H9 (cell line): ENCODE data around the gene TBL1X. TPM values are rescaled to one million over a fixed set of nuclear protein-coding genes. Genes with fewer than 3 reads are reported as not detected.

Experiments
- DNase-seq: peaks from one replicate; pipeline ENCODE4 v3.0.0-alpha.2; 2017
- H2AFZ ChIP-seq: one replicate; pipeline ENCODE4 v1.6.1; 2013; ENCODE audit warnings: mild to moderate bottlenecking, low read length, control low read depth, moderate library complexity
- H2AK5ac ChIP-seq: 2 replicates; pipeline ENCODE4 v1.6.1; 2013; ENCODE audit warnings: low read length, control low read depth, mixed read lengths; ENCODE audit not compliant: insufficient read length
- H2BK120ac ChIP-seq: one replicate; pipeline ENCODE4 v1.6.1; 2013; ENCODE audit warnings: low read depth, mild to moderate bottlenecking, low read length, control low read depth, inconsistent platforms; ENCODE audit not compliant: poor library complexity, severe bottlenecking
- H2BK12ac ChIP-seq: 2 replicates; pipeline ENCODE4 v1.6.1; 2013; ENCODE audit warnings: low read length, control low read depth, mixed read lengths, low read depth; ENCODE audit not compliant: insufficient read length
- H2BK15ac ChIP-seq: 2 replicates; pipeline ENCODE4 v1.6.1; 2013; ENCODE audit warnings: low read depth, low read length, control low read depth
- H2BK20ac ChIP-seq: one replicate; pipeline ENCODE4 v1.6.1; 2013; ENCODE audit warnings: low read depth, mild to moderate bottlenecking, low read length, control low read depth, inconsistent platforms; ENCODE audit not compliant: poor library complexity, severe bottlenecking
- H2BK5ac ChIP-seq: 2 replicates; pipeline ENCODE4 v1.6.1; 2013; ENCODE audit warnings: low read length, control low read depth, mixed read lengths; ENCODE audit not compliant: insufficient read length
- H3K14ac ChIP-seq: 2 replicates; pipeline ENCODE4 v1.6.1; 2013; ENCODE audit warnings: low read length, control low read depth; ENCODE audit not compliant: insufficient read depth
- H3K18ac ChIP-seq: 2 replicates; pipeline ENCODE4 v1.6.1; 2013; ENCODE audit warnings: low read depth, mild to moderate bottlenecking, mixed read lengths, low read length, control low read depth; ENCODE audit not compliant: insufficient read length
- H3K23ac ChIP-seq: 2 replicates; pipeline ENCODE4 v1.6.1; 2013; ENCODE audit warnings: low read length, control low read depth, mixed read lengths, low read depth; ENCODE audit not compliant: insufficient read length
- H3K23me2 ChIP-seq: 2 replicates; pipeline ENCODE4 v1.6.1; 2013; ENCODE audit warnings: low read depth, mild to moderate bottlenecking, mixed read lengths, low read length, control low read depth; ENCODE audit not compliant: insufficient read length, poor library complexity, severe bottlenecking
- H3K27ac ChIP-seq: 2 replicates; pipeline ENCODE4 v1.5.1; 2013; ENCODE audit warnings: low read length, control low read depth, mixed read lengths, low read depth; ENCODE audit not compliant: insufficient read length
- H3K27me3 ChIP-seq: 2 replicates; pipeline ENCODE4 v1.6.1; 2013; ENCODE audit warnings: low read length, control low read depth, inconsistent platforms; ENCODE audit not compliant: insufficient read depth
- H3K4ac ChIP-seq: 2 replicates; pipeline ENCODE4 v1.6.1; 2013; ENCODE audit warnings: low read depth, mild to moderate bottlenecking, control low read depth, inconsistent platforms, low read length, moderate library complexity
- H3K4me1 ChIP-seq: 2 replicates; pipeline ENCODE4 v1.6.1; 2013; ENCODE audit warnings: low read length, control low read depth, inconsistent platforms; ENCODE audit not compliant: insufficient read depth
- H3K4me2 ChIP-seq: 2 replicates; pipeline ENCODE4 v1.6.1; 2013; ENCODE audit warnings: low read length, control low read depth, mixed read lengths; ENCODE audit not compliant: insufficient read length, insufficient read depth
- H3K56ac ChIP-seq: 2 replicates; pipeline ENCODE4 v1.6.1; 2013; ENCODE audit warnings: low read depth, mild to moderate bottlenecking, mixed read lengths, low read length, control low read depth; ENCODE audit not compliant: insufficient read length
- H3K79me1 ChIP-seq: 2 replicates; pipeline ENCODE4 v1.6.1; 2013; ENCODE audit warnings: low read depth, mild to moderate bottlenecking, moderate library complexity, low read length, control low read depth, inconsistent platforms; ENCODE audit not compliant: insufficient read depth, poor library complexity, severe bottlenecking
- H3K79me2 ChIP-seq: 2 replicates; pipeline ENCODE4 v1.6.1; 2013; ENCODE audit warnings: low read length, control low read depth, inconsistent platforms; ENCODE audit not compliant: insufficient read depth
- H3K9ac ChIP-seq: 2 replicates; pipeline ENCODE4 v1.6.1; 2013; ENCODE audit warnings: low read length, control low read depth, mixed read lengths; ENCODE audit not compliant: insufficient read length; ENCODE audit errors: extremely low read depth
- H3K9me3 ChIP-seq: one replicate; pipeline ENCODE4 v1.6.1; 2013; ENCODE audit warnings: low read depth, low read length, inconsistent platforms; ENCODE audit not compliant: control insufficient read depth
- H3T11ph ChIP-seq: one replicate; pipeline ENCODE4 v1.6.1; 2013; ENCODE audit warnings: mild to moderate bottlenecking, low read length, control low read depth, inconsistent platforms
- H4K20me1 ChIP-seq: one replicate; pipeline ENCODE4 v1.6.1; 2013; ENCODE audit not compliant: control insufficient read depth, insufficient read length, insufficient read depth
- H4K5ac ChIP-seq: 2 replicates; pipeline ENCODE4 v1.6.1; 2013; ENCODE audit warnings: low read depth, mild to moderate bottlenecking, mixed read lengths, low read length, control low read depth; ENCODE audit not compliant: insufficient read length
- H4K8ac ChIP-seq: replicated peaks from 2 replicates; pipeline ENCODE4 v1.6.1; 2013; ENCODE audit warnings: low read length, control low read depth, mixed read lengths, low read depth; ENCODE audit not compliant: insufficient read length
- H4K91ac ChIP-seq: 2 replicates; pipeline ENCODE4 v1.6.1; 2013; ENCODE audit warnings: low read depth, mild to moderate bottlenecking, moderate library complexity, mixed read lengths, low read length, control low read depth; ENCODE audit not compliant: insufficient read length
- H3K27ac Mint-ChIP-seq, 3 experiments: 2 replicates in 2 of 3; 3 replicates in 1 of 3; pipeline ENCODE4 v1.8.0; 2020 to 2021; ENCODE audit warnings: mixed read lengths in 3 of 3, mild to moderate bottlenecking in 1 of 3, moderate library complexity in 1 of 3
- H3K27me3 Mint-ChIP-seq: 2 replicates; pipeline ENCODE4 v1.8.0; 2021; ENCODE audit warnings: low read depth, mild to moderate bottlenecking, moderate library complexity, mixed read lengths
- H3K36me3 Mint-ChIP-seq, 3 experiments: 2 replicates in 2 of 3; 3 replicates in 1 of 3; pipeline ENCODE4 v1.8.0; 2020 to 2021; ENCODE audit warnings: low read depth in 3 of 3, mixed read lengths in 3 of 3; ENCODE audit not compliant: insufficient read depth in 1 of 3
- H3K4me1 Mint-ChIP-seq, 2 experiments: 2 replicates each; pipeline ENCODE4 v1.8.0; 2020; ENCODE audit warnings: mixed read lengths in 2 of 2
- H3K4me3 Mint-ChIP-seq, 2 experiments: 2 replicates in 1 of 2; 3 replicates in 1 of 2; pipeline ENCODE4 v1.8.0; 2020 to 2021; ENCODE audit warnings: mild to moderate bottlenecking in 2 of 2, mixed read lengths in 2 of 2, moderate library complexity in 1 of 2
- H3K9me3 Mint-ChIP-seq, 2 experiments: 2 replicates in 1 of 2; 3 replicates in 1 of 2; pipeline ENCODE4 v1.8.0; 2020; ENCODE audit warnings: mild to moderate bottlenecking in 2 of 2, mixed read lengths in 2 of 2, moderate library complexity in 1 of 2
- CTCF ChIP-seq: fragments of 200-600 bp; sonication (generic); conservative IDR thresholded peaks from 3 replicates; pipeline ENCODE4 v1.8.0; 2021; ENCODE audit warnings: antibody characterized with exemption, mild to moderate bottlenecking
- WGBS: extraction: QIAGEN DNeasy Blood & Tissue Kit; methylation state at CpG from one replicate; pipeline ENCODE4 v1.1.7; 2013; ENCODE audit warnings: missing lambda C conversion rate, low lambda C conversion rate, mixed read lengths; ENCODE audit not compliant: insufficient read length; ENCODE audit errors: extremely low coverage; 5-methylcytosine and 5-hydroxymethylcytosine counted together
- total RNA-seq: library from RNA; stranded (reverse); gene quantifications from 2 replicates; pipeline ENCODE4 v1.2.1, GENCODE V29; 2021

Gene TBL1X
- total RNA-seq, 1 experiment from 2014 or later = 24.1 TPM

GRCh38 chrX:9775930-9776329, 311.1 kb downstream of the TBL1X start:
- Histone ChIP-seq H3K18ac (no peak overlapping the region), H2BK5ac (no peak overlapping the region), H3K9ac (no peak overlapping the region), H2BK15ac (no peak overlapping the region), H3K14ac (no peak overlapping the region), H4K8ac (no peak overlapping the region), H3K79me2 (peaks cover 2% of the 10 kb centered on the region; the same call in 1 of the 2 replicates), H3K79me1 (no peaks in the 10 kb centered on the region), H3K23ac (no peak overlapping the region), H4K5ac (no peak overlapping the region), H3K4me2 (no peak overlapping the region), H2AK5ac (no peak overlapping the region), H2BK120ac (no peak overlapping the region), H3K4me1 (no peaks in the 10 kb centered on the region; the same call in 1 of the 2 replicates), H3K56ac (no peak overlapping the region), H3T11ph (no peak overlapping the region), H2BK12ac (no peak overlapping the region), H4K20me1 (no peaks in the 10 kb centered on the region), H4K91ac (no peak overlapping the region), H3K27ac (no peak overlapping the region), H3K27me3 (no peaks in the 10 kb centered on the region), H3K9me3 (no peaks in the 10 kb centered on the region), H2AFZ (no peak overlapping the region), H2BK20ac (no peak overlapping the region), H3K4ac (no peak overlapping the region), H3K23me2 (no peaks in the 10 kb centered on the region)
- H3K4me1 Mint-ChIP-seq = peaks cover 2 to 11% of the 10 kb centered on the region in 2 experiments; a peak in 3 of 4 replicates
- no peak for DNase-seq
- peaks cover 12 to 28% (median 22%) of the 10 kb centered on the region in 3 experiments for H3K36me3 Mint-ChIP-seq
- no peaks in the 10 kb centered on the region for H3K27me3 Mint-ChIP-seq
- WGBS = no CpG with 5 or more reads among the region's 8 CpGs
- no peak for TF ChIP-seq CTCF
- no peak overlapping the region for H3K4me3 Mint-ChIP-seq
- H3K27ac Mint-ChIP-seq = no peak overlapping the region
- H3K9me3 Mint-ChIP-seq = peaks cover 29 to 52% of the 10 kb centered on the region in 2 experiments
